Activated CD4-positive, alpha-beta T cell treated with anti-CD3 and anti-CD28 coated beads for 48 hours (primary cell): Measurements from ENCODE around the gene ETNPPL.

ENCODE experiments used
- DNase-seq: peaks from one replicate; pipeline ENCODE4 v3.0.0-alpha.2; 2020

The ETNPPL gene

GRCh38 chr4:108693819-108694218, 69.0 kb downstream of the ETNPPL start:
- DNase-seq, result no peak

GRCh38 chr4:108693211-108693610, 69.6 kb downstream of the ETNPPL start:
- DNase-seq, result no peak
